HEK293 (cell line): Measurements from ENCODE around the gene COL24A1.

Experiments
- ZNF585B ChIP-seq: fragments of 450-650 bp; formaldehyde crosslinking; IDR thresholded peaks from 2 replicates; pipeline ENCODE4 v1.5.1; 2016; ENCODE audit warnings: missing biosample characterization, missing genetic modification characterization
- ZNF747 ChIP-seq: fragments of 450-650 bp; formaldehyde crosslinking; IDR thresholded peaks from 2 replicates; pipeline ENCODE4 v1.5.1; 2016; ENCODE audit warnings: missing biosample characterization, missing genetic modification characterization

GRCh38 chr1:86000601-86001000, 156.0 kb downstream of the COL24A1 start:
- no peak for TF ChIP-seq ZNF585B (tag by site-specific recombination)
- TF ChIP-seq ZNF747 (tag by site-specific recombination), result no peak
